GM23338 (cell line): ENCODE data around the gene TEN1.

ENCODE experiments used
- CREB1 ChIP-seq: fragments of 250-450 bp; sonication (Bioruptor Pico); IDR thresholded peaks from 2 replicates; pipeline ENCODE4 v1.5.0; 2020; ENCODE audit warnings: low read depth, mild to moderate bottlenecking, moderate library complexity
- EZH2 ChIP-seq: fragments of 200-600 bp; sonication (generic); IDR thresholded peaks from one replicate; pipeline ENCODE4 v1.8.0; 2017; ENCODE audit warnings: antibody characterized with exemption, mild to moderate bottlenecking, low read depth; ENCODE audit not compliant: unreplicated experiment
- EZH2phosphoT487 ChIP-seq: fragments of 200-600 bp; sonication (generic); IDR thresholded peaks from one replicate; pipeline ENCODE4 v1.8.1; 2018; ENCODE audit warnings: antibody characterized with exemption; ENCODE audit not compliant: unreplicated experiment
- NANOG ChIP-seq: IDR thresholded peaks from 2 replicates; pipeline ENCODE4 v1.6.1; 2016; ENCODE audit warnings: antibody characterized with exemption, borderline replicate concordance
- POLR2AphosphoS5 ChIP-seq: IDR thresholded peaks from 2 replicates; pipeline ENCODE4 v1.6.1; 2016; ENCODE audit warnings: antibody characterized with exemption, low read depth
- STAT1 ChIP-seq: IDR thresholded peaks from one replicate; pipeline ENCODE4 v1.6.1; 2016; ENCODE audit warnings: antibody characterized with exemption; ENCODE audit not compliant: unreplicated experiment
- ZNF114 ChIP-seq: fragments of 250-450 bp; sonication (Bioruptor Pico); IDR thresholded peaks from 2 replicates; pipeline ENCODE4 v1.5.0; 2020; ENCODE audit warnings: mild to moderate bottlenecking, moderate library complexity
- ZNF331 ChIP-seq: fragments of 250-450 bp; sonication (Bioruptor Pico); IDR thresholded peaks from 2 replicates; pipeline ENCODE4 v1.5.0; 2020; ENCODE audit warnings: low read depth, mild to moderate bottlenecking, moderate library complexity
- TF ChIP-seq, protein P1 (sequence below), 2 experiments: fragments of 200-600 bp in 1 of 2; sonication (generic) in 1 of 2; conservative IDR thresholded peaks; 2 replicates each; pipeline versions ENCODE4 v1.5.1 to v1.6.1; 2016 to 2017; ENCODE audit warnings: antibody characterized with exemption in 2 of 2, low read depth in 2 of 2, mild to moderate bottlenecking in 2 of 2, moderate library complexity in 1 of 2
- TF ChIP-seq, protein P2 (sequence below): IDR thresholded peaks from one replicate; pipeline ENCODE4 v1.6.1; 2018; ENCODE audit warnings: antibody characterized with exemption; ENCODE audit not compliant: unreplicated experiment

DNA sequence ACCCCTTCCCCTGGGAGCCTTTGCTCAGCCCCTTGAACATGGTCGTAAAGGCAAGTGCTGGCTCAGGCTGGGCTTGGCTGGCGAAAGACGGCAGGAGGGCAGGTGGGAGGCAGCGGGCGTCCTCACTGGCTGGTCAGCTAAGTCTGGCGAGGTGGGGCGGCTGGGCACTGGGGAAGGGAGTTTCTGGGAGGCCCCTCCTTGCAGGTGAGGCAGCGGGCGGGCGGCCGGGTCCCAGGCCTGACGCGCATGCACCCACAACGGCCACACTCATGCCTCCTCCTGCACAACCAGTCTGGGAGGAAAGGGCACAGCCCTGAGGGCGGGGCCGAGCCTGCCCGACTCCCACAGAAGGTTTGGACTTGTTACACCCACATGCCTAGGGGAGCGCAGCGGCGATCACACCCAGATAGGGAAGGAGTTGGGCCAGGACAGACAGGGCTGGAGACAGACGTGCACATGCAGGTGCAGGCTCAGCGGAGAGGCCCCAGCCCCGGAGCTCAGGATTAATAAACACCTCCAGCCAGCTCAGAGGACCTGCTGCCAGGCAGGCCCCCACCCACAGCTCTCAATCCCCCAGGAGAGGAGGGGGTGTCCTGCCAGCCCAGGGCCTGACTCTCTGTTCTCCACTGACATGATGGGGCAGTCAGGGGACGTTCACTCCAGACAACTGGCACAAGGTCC, 48.3 kb downstream of the TEN1 start, which contains the start of gene EVPL:
- TF ChIP-seq EZH2phosphoT487 (no peak), POLR2AphosphoS5 (no peak), EZH2 (no peak), CREB1 (CRISPR knock-in tag) (no peak), ZNF331 (no peak), NANOG (no peak), STAT1 (no peak), ZNF114 (CRISPR knock-in tag) (no peak)
- TF ChIP-seq, protein P1, sequence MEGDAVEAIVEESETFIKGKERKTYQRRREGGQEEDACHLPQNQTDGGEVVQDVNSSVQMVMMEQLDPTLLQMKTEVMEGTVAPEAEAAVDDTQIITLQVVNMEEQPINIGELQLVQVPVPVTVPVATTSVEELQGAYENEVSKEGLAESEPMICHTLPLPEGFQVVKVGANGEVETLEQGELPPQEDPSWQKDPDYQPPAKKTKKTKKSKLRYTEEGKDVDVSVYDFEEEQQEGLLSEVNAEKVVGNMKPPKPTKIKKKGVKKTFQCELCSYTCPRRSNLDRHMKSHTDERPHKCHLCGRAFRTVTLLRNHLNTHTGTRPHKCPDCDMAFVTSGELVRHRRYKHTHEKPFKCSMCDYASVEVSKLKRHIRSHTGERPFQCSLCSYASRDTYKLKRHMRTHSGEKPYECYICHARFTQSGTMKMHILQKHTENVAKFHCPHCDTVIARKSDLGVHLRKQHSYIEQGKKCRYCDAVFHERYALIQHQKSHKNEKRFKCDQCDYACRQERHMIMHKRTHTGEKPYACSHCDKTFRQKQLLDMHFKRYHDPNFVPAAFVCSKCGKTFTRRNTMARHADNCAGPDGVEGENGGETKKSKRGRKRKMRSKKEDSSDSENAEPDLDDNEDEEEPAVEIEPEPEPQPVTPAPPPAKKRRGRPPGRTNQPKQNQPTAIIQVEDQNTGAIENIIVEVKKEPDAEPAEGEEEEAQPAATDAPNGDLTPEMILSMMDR (conservative IDR thresholded peaks at IDR 0.05; ENCODE audit: low read depth in 2 of 2): no peak
- TF ChIP-seq, protein P2, sequence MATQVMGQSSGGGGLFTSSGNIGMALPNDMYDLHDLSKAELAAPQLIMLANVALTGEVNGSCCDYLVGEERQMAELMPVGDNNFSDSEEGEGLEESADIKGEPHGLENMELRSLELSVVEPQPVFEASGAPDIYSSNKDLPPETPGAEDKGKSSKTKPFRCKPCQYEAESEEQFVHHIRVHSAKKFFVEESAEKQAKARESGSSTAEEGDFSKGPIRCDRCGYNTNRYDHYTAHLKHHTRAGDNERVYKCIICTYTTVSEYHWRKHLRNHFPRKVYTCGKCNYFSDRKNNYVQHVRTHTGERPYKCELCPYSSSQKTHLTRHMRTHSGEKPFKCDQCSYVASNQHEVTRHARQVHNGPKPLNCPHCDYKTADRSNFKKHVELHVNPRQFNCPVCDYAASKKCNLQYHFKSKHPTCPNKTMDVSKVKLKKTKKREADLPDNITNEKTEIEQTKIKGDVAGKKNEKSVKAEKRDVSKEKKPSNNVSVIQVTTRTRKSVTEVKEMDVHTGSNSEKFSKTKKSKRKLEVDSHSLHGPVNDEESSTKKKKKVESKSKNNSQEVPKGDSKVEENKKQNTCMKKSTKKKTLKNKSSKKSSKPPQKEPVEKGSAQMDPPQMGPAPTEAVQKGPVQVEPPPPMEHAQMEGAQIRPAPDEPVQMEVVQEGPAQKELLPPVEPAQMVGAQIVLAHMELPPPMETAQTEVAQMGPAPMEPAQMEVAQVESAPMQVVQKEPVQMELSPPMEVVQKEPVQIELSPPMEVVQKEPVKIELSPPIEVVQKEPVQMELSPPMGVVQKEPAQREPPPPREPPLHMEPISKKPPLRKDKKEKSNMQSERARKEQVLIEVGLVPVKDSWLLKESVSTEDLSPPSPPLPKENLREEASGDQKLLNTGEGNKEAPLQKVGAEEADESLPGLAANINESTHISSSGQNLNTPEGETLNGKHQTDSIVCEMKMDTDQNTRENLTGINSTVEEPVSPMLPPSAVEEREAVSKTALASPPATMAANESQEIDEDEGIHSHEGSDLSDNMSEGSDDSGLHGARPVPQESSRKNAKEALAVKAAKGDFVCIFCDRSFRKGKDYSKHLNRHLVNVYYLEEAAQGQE: no peak
